ENCODE data around the gene HDAC5. TPM values are rescaled to one million over a fixed set of nuclear protein-coding genes. Genes with fewer than 3 reads are reported as not detected.

The HDAC5 gene
- total and polyA plus RNA-seq, 2 experiments from 2014 or later: 28.5 to 98.7 TPM

DNA sequence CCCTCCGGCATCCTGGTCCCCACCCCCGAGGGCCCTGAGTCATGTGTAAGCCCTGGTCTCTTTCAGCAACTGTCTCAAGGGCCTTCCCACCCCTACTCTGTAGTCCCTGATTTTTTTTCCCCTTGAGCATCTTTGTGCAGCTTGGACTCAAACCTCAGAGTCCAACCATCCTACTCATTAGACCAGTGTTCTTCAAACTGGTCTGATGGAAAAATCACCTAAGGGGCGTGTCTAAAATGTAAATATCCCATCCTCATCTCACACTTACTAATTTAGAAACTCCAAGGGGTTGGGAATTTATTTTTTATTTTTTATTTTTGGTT, 52.3 kb downstream of the HDAC5 start:
- no peak for TF ChIP-seq EZH2phosphoT487 (IDR thresholded peaks at IDR 0.05; ENCODE audit: insufficient read depth, low read depth)
- TF ChIP-seq EZH2 (IDR thresholded peaks at IDR 0.05; ENCODE audit: insufficient read depth, poor library complexity, severe bottlenecking): no peak
- H3K79me2 ChIP-seq (ENCODE audit: insufficient read depth): peaks cover 60% of the 10 kb centered on the region
- H3K36me3 ChIP-seq (ENCODE audit: low read depth): peaks cover 4% of the 10 kb centered on the region; the same call in 1 of the 2 replicates
- H3K9me3 ChIP-seq (ENCODE audit: low read depth): no peaks in the 10 kb centered on the region
- no peak for DNase-seq
- H3K9me2 ChIP-seq (ENCODE audit: insufficient read depth): no peaks in the 10 kb centered on the region
- no peaks in the 10 kb centered on the region for H3K27me3 ChIP-seq (replicated peaks; ENCODE audit: insufficient read depth)
- in situ Hi-C loops (cut with MboI): no loop called here
- 0 to 1% methylated on average over 3 of the region's 3 CpGs for WGBS, 2 experiments (ENCODE audit: low coverage in 1 of 2, low lambda C conversion rate in 2 of 2, missing lambda C conversion rate in 2 of 2)
- H3K27ac ChIP-seq: peak overlapping the region; percentile 95
- peak overlapping the region; percentile 88 for H3K4me2 ChIP-seq (ENCODE audit: unreplicated experiment)
- peak overlapping the region; percentile 90 for H3K9ac ChIP-seq
- H4K20me1 ChIP-seq (ENCODE audit: insufficient read depth): no peaks in the 10 kb centered on the region
- H3K4me1 ChIP-seq (ENCODE audit: insufficient read depth): peaks cover 25% of the 10 kb centered on the region
- peaks cover 39% of the 10 kb centered on the region for H3F3A ChIP-seq (ENCODE audit: insufficient read depth)
- H3K4me3 ChIP-seq: peak overlapping the region; percentile 82
- peak overlapping the region; percentile 55 for H2AFZ ChIP-seq

DNA sequence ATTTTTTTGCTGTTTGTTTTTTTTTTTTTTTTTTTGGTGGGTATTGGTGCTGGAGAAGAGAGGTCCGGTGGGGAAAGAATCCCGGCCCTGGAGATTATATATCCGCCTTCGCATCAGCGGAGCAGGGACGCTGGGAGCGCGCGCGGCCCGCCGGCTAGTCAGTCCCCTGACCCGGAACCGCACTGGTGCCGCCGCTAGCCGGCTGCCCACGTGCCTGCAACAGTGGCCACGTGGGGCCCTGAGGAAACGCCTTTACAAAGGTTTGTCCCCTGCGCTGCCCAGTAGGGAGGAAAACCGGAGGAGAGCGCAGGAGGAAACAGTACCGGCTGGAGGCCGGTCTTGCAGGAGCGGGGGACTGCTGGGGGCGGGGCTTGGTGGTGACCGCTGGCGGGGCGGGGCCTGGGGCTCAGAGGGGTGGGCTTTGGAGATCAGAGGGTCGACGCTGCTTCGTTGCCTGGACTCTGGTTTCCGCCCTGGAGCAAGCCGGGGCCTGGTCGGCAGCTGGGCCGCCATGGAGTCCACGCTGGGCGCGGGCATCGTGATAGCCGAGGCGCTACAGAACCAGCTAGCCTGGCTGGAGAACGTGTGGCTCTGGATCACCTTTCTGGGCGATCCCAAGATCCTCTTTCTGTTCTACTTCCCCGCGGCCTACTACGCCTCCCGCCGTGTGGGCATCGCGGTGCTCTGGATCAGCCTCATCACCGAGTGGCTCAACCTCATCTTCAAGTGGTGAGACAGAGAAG, 52.8 kb downstream of the HDAC5 start, which contains the start of gene G6PC3:
Gene G6PC3, plus strand, starts transcription at position 281 of the 743 bp plus-strand sequence. Its CDS starts 231 bp downstream, at position 512.
- no peaks in the 10 kb centered on the region for H4K20me1 ChIP-seq (ENCODE audit: insufficient read depth)
- TF ChIP-seq EZH2phosphoT487 (IDR thresholded peaks at IDR 0.05; ENCODE audit: insufficient read depth, low read depth) (no peak), EZH2 (IDR thresholded peaks at IDR 0.05; ENCODE audit: insufficient read depth, poor library complexity, severe bottlenecking) (no peak)
- peaks cover 62% of the 10 kb centered on the region for H3K79me2 ChIP-seq (ENCODE audit: insufficient read depth)
- H3K9me2 ChIP-seq (ENCODE audit: insufficient read depth): no peaks in the 10 kb centered on the region
- peak within 1 kb of the TSS; percentile 95 for H3K27ac ChIP-seq
- DNase-seq: peak; percentile 99
- peaks cover 39% of the 10 kb centered on the region for H3F3A ChIP-seq (ENCODE audit: insufficient read depth)
- peak within 1 kb of the TSS; percentile 82 for H2AFZ ChIP-seq
- H3K4me2 ChIP-seq (ENCODE audit: unreplicated experiment): peak within 1 kb of the TSS; percentile 88
- in situ Hi-C loops (cut with MboI): no loop called here
- peak within 1 kb of the TSS; percentile 82 for H3K4me3 ChIP-seq
- WGBS, 2 experiments (ENCODE audit: low coverage in 1 of 2, low lambda C conversion rate in 2 of 2, missing lambda C conversion rate in 2 of 2): 1% methylated on average over 41 to 53 of the region's 53 CpGs
- H3K36me3 ChIP-seq (ENCODE audit: low read depth): 0 out of 2 replicates have a peak, but pooled peaks cover 4% of the 10 kb centered on the region
- no peaks in the 10 kb centered on the region for H3K9me3 ChIP-seq (ENCODE audit: low read depth)
- H3K9ac ChIP-seq: peak within 1 kb of the TSS; percentile 90
- peaks cover 25% of the 10 kb centered on the region for H3K4me1 ChIP-seq (ENCODE audit: insufficient read depth)
- H3K27me3 ChIP-seq (replicated peaks; ENCODE audit: insufficient read depth): no peaks in the 10 kb centered on the region

DNA sequence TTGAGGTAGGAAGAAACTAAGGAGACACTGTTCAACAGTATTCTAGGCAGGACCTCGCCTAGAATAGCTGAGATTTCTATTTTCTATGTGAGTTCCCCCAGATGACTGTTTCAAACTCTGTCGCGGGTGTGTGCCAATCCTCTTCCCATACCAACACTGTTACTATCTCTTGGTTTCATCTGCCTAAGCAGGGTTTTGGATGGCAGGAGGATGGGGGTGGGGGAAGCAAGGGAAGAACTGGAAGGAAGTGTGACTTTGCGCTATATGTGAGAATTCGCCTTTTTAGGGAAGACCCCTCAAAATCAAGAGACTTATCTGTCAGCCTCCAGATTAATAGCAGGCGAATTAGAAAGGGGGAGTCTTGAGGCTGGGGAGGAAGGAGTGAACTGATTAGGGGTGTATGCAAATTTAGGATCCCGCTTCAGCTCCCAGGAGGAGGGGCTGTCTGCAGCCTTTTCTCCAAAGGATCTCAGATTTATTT, 53.4 kb downstream of the HDAC5 start:
- Histone ChIP-seq H4K20me1 (ENCODE audit: insufficient read depth) (no peaks in the 10 kb centered on the region), H3K4me1 (ENCODE audit: insufficient read depth) (peaks cover 25% of the 10 kb centered on the region), H3K27ac (peak overlapping the region; percentile 95), H3K27me3 (replicated peaks; ENCODE audit: insufficient read depth) (no peaks in the 10 kb centered on the region), H3K4me3 (peak overlapping the region; percentile 82), H3K9ac (peak overlapping the region; percentile 90), H3K9me3 (ENCODE audit: low read depth) (no peaks in the 10 kb centered on the region), H2AFZ (peak overlapping the region; percentile 82), H3K36me3 (ENCODE audit: low read depth) (0 out of 2 replicates have a peak, but pooled peaks cover under 1% of the 10 kb centered on the region), H3F3A (ENCODE audit: insufficient read depth) (peaks cover 39% of the 10 kb centered on the region), H3K79me2 (ENCODE audit: insufficient read depth) (peaks cover 63% of the 10 kb centered on the region), H3K4me2 (ENCODE audit: unreplicated experiment) (peak overlapping the region; percentile 83), H3K9me2 (ENCODE audit: insufficient read depth) (no peaks in the 10 kb centered on the region)
- in situ Hi-C loops (cut with MboI): no loop called here
- DNase-seq: peak; percentile 62
- 36 to 38% methylated on average over 7 of the region's 7 CpGs for WGBS, 2 experiments (ENCODE audit: low coverage in 1 of 2, low lambda C conversion rate in 2 of 2, missing lambda C conversion rate in 2 of 2)
- TF ChIP-seq EZH2 (IDR thresholded peaks at IDR 0.05; ENCODE audit: insufficient read depth, poor library complexity, severe bottlenecking) (no peak), EZH2phosphoT487 (IDR thresholded peaks at IDR 0.05; ENCODE audit: insufficient read depth, low read depth) (no peak)

- Histone ChIP-seq H3K4me2 (ENCODE audit: unreplicated experiment) (no peak overlapping the region), H3K9me2 (ENCODE audit: insufficient read depth) (no peaks in the 10 kb centered on the region), H4K20me1 (ENCODE audit: insufficient read depth) (no peaks in the 10 kb centered on the region), H3K4me1 (ENCODE audit: insufficient read depth) (peaks cover 29% of the 10 kb centered on the region), H3K9ac (no peak overlapping the region), H3K27ac (peak overlapping the region; percentile 95; the same call in 1 of the 2 replicates), H3K27me3 (replicated peaks; ENCODE audit: insufficient read depth) (no peaks in the 10 kb centered on the region), H3K4me3 (no peak overlapping the region), H3K36me3 (ENCODE audit: low read depth) (peaks cover 6% of the 10 kb centered on the region), H3K79me2 (ENCODE audit: insufficient read depth) (peaks cover 64% of the 10 kb centered on the region), H2AFZ (peak overlapping the region; percentile 88), H3K9me3 (ENCODE audit: low read depth) (no peaks in the 10 kb centered on the region), H3F3A (ENCODE audit: insufficient read depth) (peaks cover 40% of the 10 kb centered on the region)
- DNase-seq: no peak
- 93 to 94% methylated on average over 9 of the region's 9 CpGs for WGBS, 2 experiments (ENCODE audit: low coverage in 1 of 2, low lambda C conversion rate in 2 of 2, missing lambda C conversion rate in 2 of 2)
- no peak for TF ChIP-seq EZH2phosphoT487 (IDR thresholded peaks at IDR 0.05; ENCODE audit: insufficient read depth, low read depth)
- no peak for TF ChIP-seq EZH2 (IDR thresholded peaks at IDR 0.05; ENCODE audit: insufficient read depth, poor library complexity, severe bottlenecking)
- in situ Hi-C loops (cut with MboI): no loop called here
These were observed 55.9 kb downstream of the HDAC5 start for GRCh38 chr17:44067545-44067940.
